GM23338 (cell line): ENCODE results near the gene ETV3. TPM values are rescaled to one million over a fixed set of nuclear protein-coding genes. Genes with fewer than 3 reads are reported as not detected.

Experiments
- ATAC-seq: fragments of 200-7000 bp; cut with Tn5 transposase; 3 replicates; pipeline ENCODE4 v1.9.1; 2020
- DNase-seq: peaks from one replicate; pipeline ENCODE4 v3.0.0-alpha.2; 2015; ENCODE audit warnings: low spot score
- H2AFZ ChIP-seq: fragments of 200-600 bp; sonication (generic); 2 replicates; pipeline ENCODE4 v1.8.0; 2016; ENCODE audit warnings: antibody characterized with exemption, mild to moderate bottlenecking, moderate library complexity
- H3F3A ChIP-seq: fragments of 200-600 bp; sonication (generic); replicated peaks from 2 replicates; pipeline ENCODE4 v1.8.0; 2017; ENCODE audit warnings: antibody characterized with exemption, mixed run types, low read depth
- H3K27ac ChIP-seq: fragments of 200-600 bp; sonication (generic); 2 replicates; pipeline ENCODE4 v1.6.1; 2016; ENCODE audit warnings: low read depth
- H3K27me3 ChIP-seq: fragments of 200-600 bp; sonication (generic); 2 replicates; pipeline ENCODE4 v1.8.0; 2016; ENCODE audit warnings: mild to moderate bottlenecking, mixed run types, moderate library complexity; ENCODE audit not compliant: insufficient read depth
- H3K36me3 ChIP-seq: fragments of 200-600 bp; sonication (generic); 2 replicates; pipeline ENCODE4 v1.8.0; 2016; ENCODE audit warnings: mild to moderate bottlenecking; ENCODE audit not compliant: insufficient read depth
- H3K4me1 ChIP-seq: fragments of 200-600 bp; sonication (generic); 2 replicates; pipeline ENCODE4 v1.8.0; 2016; ENCODE audit warnings: mild to moderate bottlenecking, moderate library complexity; ENCODE audit not compliant: insufficient read depth
- H3K4me2 ChIP-seq: fragments of 200-600 bp; sonication (generic); 2 replicates; pipeline ENCODE4 v1.7.1; 2017; ENCODE audit warnings: mixed run types
- H3K4me3 ChIP-seq: fragments of 200-600 bp; sonication (generic); 2 replicates; pipeline ENCODE4 v1.6.1; 2016; ENCODE audit warnings: mixed run types
- H3K79me2 ChIP-seq: fragments of 200-600 bp; sonication (generic); replicated peaks from 2 replicates; pipeline ENCODE4 v1.8.0; 2017; ENCODE audit warnings: mild to moderate bottlenecking; ENCODE audit not compliant: insufficient read depth
- H3K9me2 ChIP-seq: fragments of 200-600 bp; sonication (generic); 2 replicates; pipeline ENCODE4 v1.8.0; 2017; ENCODE audit not compliant: insufficient read depth
- H4K20me1 ChIP-seq: fragments of 200-600 bp; sonication (generic); replicated peaks from 2 replicates; pipeline ENCODE4 v1.8.0; 2017; ENCODE audit warnings: mild to moderate bottlenecking; ENCODE audit not compliant: insufficient read depth
- H3K27ac Mint-ChIP-seq: 2 replicates; pipeline ENCODE4 v1.8.0; 2020; ENCODE audit warnings: inconsistent platforms, mild to moderate bottlenecking, moderate library complexity, mixed read lengths
- H3K27me3 Mint-ChIP-seq: 3 replicates; pipeline ENCODE4 v1.8.0; 2022; ENCODE audit warnings: low read depth, mild to moderate bottlenecking, moderate library complexity, mixed read lengths, inconsistent platforms; ENCODE audit not compliant: insufficient read depth, poor library complexity
- H3K36me3 Mint-ChIP-seq: 3 replicates; pipeline ENCODE4 v1.8.0; 2021; ENCODE audit warnings: low read depth, mild to moderate bottlenecking, inconsistent platforms, moderate library complexity, mixed read lengths
- H3K4me1 Mint-ChIP-seq: 3 replicates; pipeline ENCODE4 v1.8.0; 2020; ENCODE audit warnings: mild to moderate bottlenecking, inconsistent platforms, mixed read lengths
- H3K4me3 Mint-ChIP-seq: 3 replicates; pipeline ENCODE4 v1.8.0; 2021; ENCODE audit warnings: moderate library complexity, mild to moderate bottlenecking, inconsistent platforms, mixed read lengths
- H3K9me3 Mint-ChIP-seq: 3 replicates; pipeline ENCODE4 v1.8.0; 2020; ENCODE audit warnings: moderate library complexity, mild to moderate bottlenecking, inconsistent platforms, mixed read lengths
- CREB1 ChIP-seq: fragments of 250-450 bp; sonication (Bioruptor Pico); IDR thresholded peaks from 2 replicates; pipeline ENCODE4 v1.5.0; 2020; ENCODE audit warnings: low read depth, mild to moderate bottlenecking, moderate library complexity
- CTCF ChIP-seq, 2 experiments: fragments of 200-600 bp in 1 of 2; sonication (generic) in 1 of 2; conservative IDR thresholded peaks; 2 replicates each; pipeline versions ENCODE4 v1.5.1 to v1.6.1; 2016 to 2017; ENCODE audit warnings: antibody characterized with exemption in 2 of 2, low read depth in 2 of 2, mild to moderate bottlenecking in 2 of 2, moderate library complexity in 1 of 2
- EZH2 ChIP-seq: fragments of 200-600 bp; sonication (generic); IDR thresholded peaks from one replicate; pipeline ENCODE4 v1.8.0; 2017; ENCODE audit warnings: antibody characterized with exemption, mild to moderate bottlenecking, low read depth; ENCODE audit not compliant: unreplicated experiment
- EZH2phosphoT487 ChIP-seq: fragments of 200-600 bp; sonication (generic); IDR thresholded peaks from one replicate; pipeline ENCODE4 v1.8.1; 2018; ENCODE audit warnings: antibody characterized with exemption; ENCODE audit not compliant: unreplicated experiment
- JUNB ChIP-seq: IDR thresholded peaks from one replicate; pipeline ENCODE4 v1.6.1; 2016; ENCODE audit warnings: antibody characterized with exemption; ENCODE audit not compliant: unreplicated experiment
- NANOG ChIP-seq: IDR thresholded peaks from 2 replicates; pipeline ENCODE4 v1.6.1; 2016; ENCODE audit warnings: antibody characterized with exemption, borderline replicate concordance
- POLR2AphosphoS5 ChIP-seq: IDR thresholded peaks from 2 replicates; pipeline ENCODE4 v1.6.1; 2016; ENCODE audit warnings: antibody characterized with exemption, low read depth
- STAT1 ChIP-seq: IDR thresholded peaks from one replicate; pipeline ENCODE4 v1.6.1; 2016; ENCODE audit warnings: antibody characterized with exemption; ENCODE audit not compliant: unreplicated experiment
- ZNF114 ChIP-seq: fragments of 250-450 bp; sonication (Bioruptor Pico); IDR thresholded peaks from 2 replicates; pipeline ENCODE4 v1.5.0; 2020; ENCODE audit warnings: mild to moderate bottlenecking, moderate library complexity
- ZNF331 ChIP-seq: fragments of 250-450 bp; sonication (Bioruptor Pico); IDR thresholded peaks from 2 replicates; pipeline ENCODE4 v1.5.0; 2020; ENCODE audit warnings: low read depth, mild to moderate bottlenecking, moderate library complexity
- ZNF462 ChIP-seq: fragments of 250-450 bp; sonication (Bioruptor Pico); IDR thresholded peaks from 2 replicates; pipeline ENCODE4 v1.5.0; 2020; ENCODE audit warnings: mild to moderate bottlenecking, moderate library complexity
- polyA plus RNA-seq: library from polyadenylated mRNA; unstranded; fragments of >200 nt; fragmentation: Nextera tagmentation; extraction: Ambion mirVana; gene quantifications from 2 replicates; pipeline ENCODE4 v1.2.1, GENCODE V29; 2016
- total RNA-seq: library from RNA; depleted of rRNA; stranded (reverse); fragments of >200 nt; shearing (Covaris generic); gene quantifications from 2 replicates; pipeline ENCODE4 v1.2.3, GENCODE V29; 2014
- TF ChIP-seq, protein P1 (sequence below): IDR thresholded peaks from one replicate; pipeline ENCODE4 v1.6.1; 2018; ENCODE audit warnings: antibody characterized with exemption; ENCODE audit not compliant: unreplicated experiment
- TF ChIP-seq, protein P2 (sequence below): IDR thresholded peaks from 2 replicates; pipeline ENCODE4 v1.6.1; 2016; ENCODE audit warnings: antibody characterized with exemption

Gene ETV3
- total and polyA plus RNA-seq, 2 experiments from 2014 or later, result 8.1 to 19.6 TPM

DNA sequence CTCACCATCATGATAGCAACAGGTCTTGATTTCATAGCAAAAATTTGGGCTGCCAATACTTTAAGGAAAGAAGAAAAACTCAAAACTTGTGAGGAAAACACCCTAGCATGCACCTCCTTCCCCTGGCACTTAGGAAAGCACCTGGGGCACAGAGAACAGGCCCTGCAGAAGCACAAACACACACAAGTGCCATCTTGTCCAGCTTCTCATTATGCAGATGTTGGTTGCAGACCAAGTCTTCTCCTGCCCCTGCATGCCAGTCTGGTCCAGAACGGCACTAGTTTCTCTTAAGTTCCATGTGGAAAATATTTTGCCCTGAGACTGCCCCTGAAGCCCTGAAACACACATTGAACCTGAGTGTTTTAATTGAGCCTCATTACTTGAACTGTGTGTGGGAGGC, 6.3 kb upstream of the ETV3 start:
- no peak overlapping the region for H3K4me3 Mint-ChIP-seq
- no peak overlapping the region for H3K27ac ChIP-seq
- H3K27ac Mint-ChIP-seq, result no peak overlapping the region
- H3K36me3 Mint-ChIP-seq, result no peaks in the 10 kb centered on the region
- H3K4me2 ChIP-seq, result no peak overlapping the region
- H3K27me3 Mint-ChIP-seq, result peaks cover 9% of the 10 kb centered on the region
- H3K4me1 ChIP-seq, result peaks cover 30% of the 10 kb centered on the region
- H4K20me1 ChIP-seq, result no peaks in the 10 kb centered on the region
- H3K79me2 ChIP-seq, result no peaks in the 10 kb centered on the region
- ATAC-seq (no peak), DNase-seq (no peak)
- peaks cover 9% of the 10 kb centered on the region; the same call in 1 of the 2 replicates for H3K27me3 ChIP-seq
- no peaks in the 10 kb centered on the region for H3K9me3 Mint-ChIP-seq
- H3F3A ChIP-seq, result no peaks in the 10 kb centered on the region
- H3K9me2 ChIP-seq, result no peaks in the 10 kb centered on the region
- no peaks in the 10 kb centered on the region for H3K36me3 ChIP-seq
- peaks cover 30% of the 10 kb centered on the region for H3K4me1 Mint-ChIP-seq
- TF ChIP-seq CREB1 (CRISPR knock-in tag) (no peak), NANOG (no peak), CTCF (conservative IDR thresholded peaks at IDR 0.05; ENCODE audit: low read depth in 2 of 2) (no peak), POLR2AphosphoS5 (no peak), JUNB (no peak), ZNF331 (CRISPR knock-in tag) (no peak), EZH2phosphoT487 (no peak), ZNF114 (CRISPR knock-in tag) (no peak), ZNF462 (no peak), STAT1 (no peak), EZH2 (no peak)
- TF ChIP-seq, protein P1, sequence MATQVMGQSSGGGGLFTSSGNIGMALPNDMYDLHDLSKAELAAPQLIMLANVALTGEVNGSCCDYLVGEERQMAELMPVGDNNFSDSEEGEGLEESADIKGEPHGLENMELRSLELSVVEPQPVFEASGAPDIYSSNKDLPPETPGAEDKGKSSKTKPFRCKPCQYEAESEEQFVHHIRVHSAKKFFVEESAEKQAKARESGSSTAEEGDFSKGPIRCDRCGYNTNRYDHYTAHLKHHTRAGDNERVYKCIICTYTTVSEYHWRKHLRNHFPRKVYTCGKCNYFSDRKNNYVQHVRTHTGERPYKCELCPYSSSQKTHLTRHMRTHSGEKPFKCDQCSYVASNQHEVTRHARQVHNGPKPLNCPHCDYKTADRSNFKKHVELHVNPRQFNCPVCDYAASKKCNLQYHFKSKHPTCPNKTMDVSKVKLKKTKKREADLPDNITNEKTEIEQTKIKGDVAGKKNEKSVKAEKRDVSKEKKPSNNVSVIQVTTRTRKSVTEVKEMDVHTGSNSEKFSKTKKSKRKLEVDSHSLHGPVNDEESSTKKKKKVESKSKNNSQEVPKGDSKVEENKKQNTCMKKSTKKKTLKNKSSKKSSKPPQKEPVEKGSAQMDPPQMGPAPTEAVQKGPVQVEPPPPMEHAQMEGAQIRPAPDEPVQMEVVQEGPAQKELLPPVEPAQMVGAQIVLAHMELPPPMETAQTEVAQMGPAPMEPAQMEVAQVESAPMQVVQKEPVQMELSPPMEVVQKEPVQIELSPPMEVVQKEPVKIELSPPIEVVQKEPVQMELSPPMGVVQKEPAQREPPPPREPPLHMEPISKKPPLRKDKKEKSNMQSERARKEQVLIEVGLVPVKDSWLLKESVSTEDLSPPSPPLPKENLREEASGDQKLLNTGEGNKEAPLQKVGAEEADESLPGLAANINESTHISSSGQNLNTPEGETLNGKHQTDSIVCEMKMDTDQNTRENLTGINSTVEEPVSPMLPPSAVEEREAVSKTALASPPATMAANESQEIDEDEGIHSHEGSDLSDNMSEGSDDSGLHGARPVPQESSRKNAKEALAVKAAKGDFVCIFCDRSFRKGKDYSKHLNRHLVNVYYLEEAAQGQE, result no peak
- TF ChIP-seq, protein P2, sequence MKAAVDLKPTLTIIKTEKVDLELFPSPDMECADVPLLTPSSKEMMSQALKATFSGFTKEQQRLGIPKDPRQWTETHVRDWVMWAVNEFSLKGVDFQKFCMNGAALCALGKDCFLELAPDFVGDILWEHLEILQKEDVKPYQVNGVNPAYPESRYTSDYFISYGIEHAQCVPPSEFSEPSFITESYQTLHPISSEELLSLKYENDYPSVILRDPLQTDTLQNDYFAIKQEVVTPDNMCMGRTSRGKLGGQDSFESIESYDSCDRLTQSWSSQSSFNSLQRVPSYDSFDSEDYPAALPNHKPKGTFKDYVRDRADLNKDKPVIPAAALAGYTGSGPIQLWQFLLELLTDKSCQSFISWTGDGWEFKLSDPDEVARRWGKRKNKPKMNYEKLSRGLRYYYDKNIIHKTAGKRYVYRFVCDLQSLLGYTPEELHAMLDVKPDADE, result no peak
- no peak overlapping the region for H2AFZ ChIP-seq
- no peak overlapping the region for H3K4me3 ChIP-seq
